ENCODE results near the gene CACNA1I.

- no peak for TF ChIP-seq EZH2 (IDR thresholded peaks at IDR 0.05; ENCODE audit: borderline replicate concordance, low read depth, low read length, poor library complexity, severe bottlenecking)
- TF ChIP-seq, protein P1, sequence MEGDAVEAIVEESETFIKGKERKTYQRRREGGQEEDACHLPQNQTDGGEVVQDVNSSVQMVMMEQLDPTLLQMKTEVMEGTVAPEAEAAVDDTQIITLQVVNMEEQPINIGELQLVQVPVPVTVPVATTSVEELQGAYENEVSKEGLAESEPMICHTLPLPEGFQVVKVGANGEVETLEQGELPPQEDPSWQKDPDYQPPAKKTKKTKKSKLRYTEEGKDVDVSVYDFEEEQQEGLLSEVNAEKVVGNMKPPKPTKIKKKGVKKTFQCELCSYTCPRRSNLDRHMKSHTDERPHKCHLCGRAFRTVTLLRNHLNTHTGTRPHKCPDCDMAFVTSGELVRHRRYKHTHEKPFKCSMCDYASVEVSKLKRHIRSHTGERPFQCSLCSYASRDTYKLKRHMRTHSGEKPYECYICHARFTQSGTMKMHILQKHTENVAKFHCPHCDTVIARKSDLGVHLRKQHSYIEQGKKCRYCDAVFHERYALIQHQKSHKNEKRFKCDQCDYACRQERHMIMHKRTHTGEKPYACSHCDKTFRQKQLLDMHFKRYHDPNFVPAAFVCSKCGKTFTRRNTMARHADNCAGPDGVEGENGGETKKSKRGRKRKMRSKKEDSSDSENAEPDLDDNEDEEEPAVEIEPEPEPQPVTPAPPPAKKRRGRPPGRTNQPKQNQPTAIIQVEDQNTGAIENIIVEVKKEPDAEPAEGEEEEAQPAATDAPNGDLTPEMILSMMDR (conservative IDR thresholded peaks at IDR 0.05; ENCODE audit: low read depth, low read length), result no peak
Measured at GRCh38 chr22:39537975-39538374, 32.6 kb upstream of the CACNA1I start.
